ENCODE data around the gene EPHA4. TPM values are rescaled to one million over a fixed set of nuclear protein-coding genes. Genes with fewer than 3 reads are reported as not detected.
A peak's percentile ranks its signal among the peaks of the same experiment; 100 is the strongest.

The EPHA4 gene
- total and polyA plus RNA-seq, 2 experiments from 2014 or later, result 24.4 to 42.2 TPM

DNA sequence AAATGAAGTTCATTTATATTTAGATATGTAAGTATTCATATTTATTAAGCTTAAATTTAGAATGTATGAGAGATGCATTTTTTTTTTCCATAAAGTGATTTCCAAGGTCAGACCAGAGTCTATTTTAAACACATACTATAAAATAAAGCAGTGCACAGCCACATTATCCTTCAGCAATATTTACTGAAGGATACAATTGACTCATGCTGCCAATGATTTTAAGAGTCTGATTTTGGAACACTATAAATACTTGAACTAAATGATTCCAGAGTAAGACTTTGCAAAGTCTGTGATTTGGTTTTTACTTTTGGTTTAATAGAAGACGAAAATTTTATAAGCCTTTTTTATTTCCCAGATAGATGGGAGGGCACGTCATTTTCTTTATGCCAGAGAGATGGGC lies 107.1 kb downstream of the EPHA4 start:
- H3K9me3 ChIP-seq (ENCODE audit: low read depth), result no peaks in the 10 kb centered on the region
- H3K4me3 ChIP-seq, result no peak overlapping the region
- H3K4me1 ChIP-seq (ENCODE audit: insufficient read depth), result peaks cover 28% of the 10 kb centered on the region
- no peak overlapping the region for H3K9ac ChIP-seq
- no peak for DNase-seq
- no peak overlapping the region for H3K27ac ChIP-seq
- H3K36me3 ChIP-seq (ENCODE audit: low read depth), result 0 out of 2 replicates have a peak, but pooled peaks cover 5% of the 10 kb centered on the region
- H3K9me2 ChIP-seq (ENCODE audit: insufficient read depth), result no peaks in the 10 kb centered on the region
- WGBS, 2 experiments (ENCODE audit: low coverage in 1 of 2, low lambda C conversion rate in 2 of 2, missing lambda C conversion rate in 2 of 2), result 83 to 84% methylated on average over 2 of the region's 2 CpGs
- H4K20me1 ChIP-seq (ENCODE audit: insufficient read depth), result no peaks in the 10 kb centered on the region
- no peak overlapping the region for H2AFZ ChIP-seq
- no peaks in the 10 kb centered on the region for H3K27me3 ChIP-seq (replicated peaks; ENCODE audit: insufficient read depth)
- in situ Hi-C loops (cut with MboI), result no loop called here
- H3K4me2 ChIP-seq (ENCODE audit: unreplicated experiment), result no peak overlapping the region
- peaks cover 24% of the 10 kb centered on the region for H3F3A ChIP-seq (ENCODE audit: insufficient read depth)
- H3K79me2 ChIP-seq (ENCODE audit: insufficient read depth), result peaks cover 23% of the 10 kb centered on the region
- TF ChIP-seq EZH2phosphoT487 (IDR thresholded peaks at IDR 0.05; ENCODE audit: insufficient read depth, low read depth), result no peak
- TF ChIP-seq EZH2 (IDR thresholded peaks at IDR 0.05; ENCODE audit: insufficient read depth, poor library complexity, severe bottlenecking), result no peak

DNA sequence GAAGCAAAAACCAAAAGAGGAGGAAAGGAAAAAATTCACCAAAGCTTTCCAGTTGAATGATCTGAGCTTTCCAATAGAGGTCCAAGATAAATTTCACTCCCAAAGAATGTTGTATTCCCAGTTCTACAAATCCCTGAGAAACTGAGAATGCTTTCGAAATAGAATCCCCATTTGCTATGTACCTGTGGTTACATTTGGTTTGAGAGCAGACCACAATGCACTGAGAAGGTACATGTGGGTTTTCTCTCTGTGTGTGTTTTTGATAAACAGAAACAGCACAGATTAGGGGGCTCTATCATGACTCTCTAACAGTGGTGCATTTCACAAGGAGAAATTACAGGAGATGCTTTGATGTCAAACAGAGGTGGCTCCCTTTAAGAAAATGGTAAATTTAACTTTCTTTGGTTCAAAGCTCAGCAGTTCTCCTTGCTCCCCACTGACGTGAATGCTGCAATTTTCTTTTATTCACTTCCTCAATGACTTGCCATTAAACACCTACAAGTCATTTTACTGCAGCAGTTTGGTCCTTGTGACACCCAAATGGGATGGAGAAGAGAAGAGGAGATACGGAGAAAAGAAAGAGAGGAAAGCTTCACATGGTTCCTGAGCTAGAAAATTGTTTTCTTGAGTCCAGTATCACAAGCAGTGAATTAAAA lies 108.7 kb downstream of the EPHA4 start:
- peaks cover 28% of the 10 kb centered on the region for H3K4me1 ChIP-seq (ENCODE audit: insufficient read depth)
- peaks cover 24% of the 10 kb centered on the region for H3F3A ChIP-seq (ENCODE audit: insufficient read depth)
- no peak overlapping the region for H3K27ac ChIP-seq
- 86 to 88% methylated on average over 3 of the region's 3 CpGs for WGBS, 2 experiments (ENCODE audit: low coverage in 1 of 2, low lambda C conversion rate in 2 of 2, missing lambda C conversion rate in 2 of 2)
- in situ Hi-C loops (cut with MboI), result no loop called here
- no peak overlapping the region for H3K9ac ChIP-seq
- no peaks in the 10 kb centered on the region for H3K27me3 ChIP-seq (replicated peaks; ENCODE audit: insufficient read depth)
- H3K4me2 ChIP-seq (ENCODE audit: unreplicated experiment), result no peak overlapping the region
- peaks cover 29% of the 10 kb centered on the region for H3K79me2 ChIP-seq (ENCODE audit: insufficient read depth)
- no peak for DNase-seq
- no peaks in the 10 kb centered on the region for H3K9me2 ChIP-seq (ENCODE audit: insufficient read depth)
- no peak overlapping the region for H3K4me3 ChIP-seq
- H3K36me3 ChIP-seq (ENCODE audit: low read depth), result no peaks in the 10 kb centered on the region
- TF ChIP-seq EZH2phosphoT487 (IDR thresholded peaks at IDR 0.05; ENCODE audit: insufficient read depth, low read depth), result no peak
- no peak for TF ChIP-seq EZH2 (IDR thresholded peaks at IDR 0.05; ENCODE audit: insufficient read depth, poor library complexity, severe bottlenecking)
- H4K20me1 ChIP-seq (ENCODE audit: insufficient read depth), result no peaks in the 10 kb centered on the region
- no peak overlapping the region for H2AFZ ChIP-seq
- no peaks in the 10 kb centered on the region for H3K9me3 ChIP-seq (ENCODE audit: low read depth)

DNA sequence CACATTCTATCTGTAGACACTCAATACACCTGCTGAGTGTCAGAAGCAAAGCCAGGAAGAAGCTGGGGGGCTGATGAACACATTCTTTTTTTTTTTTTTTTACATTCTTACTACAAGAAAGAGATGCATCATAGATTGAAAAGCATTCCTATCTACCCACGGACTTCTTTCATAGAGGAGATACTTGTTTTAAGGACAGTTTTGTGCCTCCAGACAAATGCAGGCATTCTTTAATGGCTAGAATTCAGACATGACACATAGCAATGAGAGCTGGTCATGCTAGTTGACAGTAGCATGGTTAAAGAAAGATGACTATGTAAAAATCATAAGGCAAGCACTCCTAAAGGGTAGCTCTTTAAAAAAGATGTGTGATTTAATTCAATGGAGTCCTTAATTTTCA lies 110.2 kb downstream of the EPHA4 start:
- no peaks in the 10 kb centered on the region for H3K9me3 ChIP-seq (ENCODE audit: low read depth)
- no peaks in the 10 kb centered on the region for H4K20me1 ChIP-seq (ENCODE audit: insufficient read depth)
- H3K27me3 ChIP-seq (replicated peaks; ENCODE audit: insufficient read depth), result no peaks in the 10 kb centered on the region
- DNase-seq, result peak; percentile 84
- H3K4me1 ChIP-seq (ENCODE audit: insufficient read depth), result peaks cover 19% of the 10 kb centered on the region
- no peak overlapping the region for H3K9ac ChIP-seq
- 0 out of 2 replicates have a peak, but pooled peaks cover 3% of the 10 kb centered on the region for H3K36me3 ChIP-seq (ENCODE audit: low read depth)
- no peak overlapping the region for H2AFZ ChIP-seq
- peak overlapping the region; percentile 20; the same call in 1 of the 2 replicates for H3K27ac ChIP-seq
- in situ Hi-C loops (cut with MboI), result no loop called here
- H3F3A ChIP-seq (ENCODE audit: insufficient read depth), result peaks cover 20% of the 10 kb centered on the region
- TF ChIP-seq EZH2phosphoT487 (IDR thresholded peaks at IDR 0.05; ENCODE audit: insufficient read depth, low read depth) (no peak), EZH2 (IDR thresholded peaks at IDR 0.05; ENCODE audit: insufficient read depth, poor library complexity, severe bottlenecking) (no peak)
- no peak overlapping the region; the same call in 1 of the 2 replicates for H3K4me3 ChIP-seq
- no peaks in the 10 kb centered on the region for H3K9me2 ChIP-seq (ENCODE audit: insufficient read depth)
- H3K4me2 ChIP-seq (ENCODE audit: unreplicated experiment), result peak overlapping the region; percentile 2
- 20 to 29% methylated on average over 1 of the region's 1 CpG for WGBS, 2 experiments (ENCODE audit: low coverage in 1 of 2, low lambda C conversion rate in 2 of 2, missing lambda C conversion rate in 2 of 2)
- peaks cover 29% of the 10 kb centered on the region for H3K79me2 ChIP-seq (ENCODE audit: insufficient read depth)

DNA sequence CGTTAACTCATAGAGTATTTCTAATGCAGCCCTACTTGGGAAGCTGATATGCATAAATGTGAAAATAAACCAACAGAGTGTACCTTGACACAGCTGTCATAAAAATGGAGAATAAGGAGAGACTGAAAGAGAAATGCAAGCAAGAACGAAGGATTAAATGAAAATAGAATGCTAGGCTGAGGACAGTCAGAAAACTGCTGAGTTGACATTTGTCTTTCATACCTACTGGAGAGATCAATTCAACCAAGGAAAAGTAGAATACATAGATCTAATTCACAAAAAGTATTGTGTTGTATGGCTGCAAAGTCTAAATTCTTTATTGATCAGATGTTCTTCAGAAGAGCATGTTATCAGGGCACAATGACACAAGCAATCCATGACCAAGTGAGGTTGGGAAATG lies 112.0 kb downstream of the EPHA4 start:
- Histone ChIP-seq H3K79me2 (ENCODE audit: insufficient read depth) (peaks cover 13% of the 10 kb centered on the region), H3K4me3 (no peak overlapping the region), H3K4me2 (ENCODE audit: unreplicated experiment) (no peak overlapping the region), H3K4me1 (ENCODE audit: insufficient read depth) (peaks cover 19% of the 10 kb centered on the region), H3K27me3 (replicated peaks; ENCODE audit: insufficient read depth) (no peaks in the 10 kb centered on the region), H3K9ac (no peak overlapping the region), H3K27ac (no peak overlapping the region), H3K9me2 (ENCODE audit: insufficient read depth) (no peaks in the 10 kb centered on the region), H3F3A (ENCODE audit: insufficient read depth) (peaks cover 20% of the 10 kb centered on the region), H4K20me1 (ENCODE audit: insufficient read depth) (no peaks in the 10 kb centered on the region), H3K9me3 (ENCODE audit: low read depth) (no peaks in the 10 kb centered on the region), H3K36me3 (ENCODE audit: low read depth) (peaks cover 20% of the 10 kb centered on the region; the same call in 1 of the 2 replicates), H2AFZ (no peak overlapping the region)
- DNase-seq, result no peak
- WGBS, 2 experiments (ENCODE audit: low coverage in 1 of 2, low lambda C conversion rate in 2 of 2, missing lambda C conversion rate in 2 of 2), result 83 to 86% methylated on average over 2 of the region's 2 CpGs
- no peak for TF ChIP-seq EZH2phosphoT487 (IDR thresholded peaks at IDR 0.05; ENCODE audit: insufficient read depth, low read depth)
- TF ChIP-seq EZH2 (IDR thresholded peaks at IDR 0.05; ENCODE audit: insufficient read depth, poor library complexity, severe bottlenecking), result no peak
- in situ Hi-C loops (cut with MboI), result no loop called here

All from GM23248 (cell line).